WI38 (cell line): ENCODE data around the gene YDJC.
"Not testable (repeated sequence)": the region's sequence is repeated elsewhere in the genome, so short reads cannot be mapped to it uniquely, and the experiment has no call there.

Experiments used
- H3K4me3 ChIP-seq: 2 replicates; pipeline ENCODE4 v1.5.1; 2011; ENCODE audit warnings: low read depth, mild to moderate bottlenecking, control low read depth, low read length
- CTCF ChIP-seq: IDR thresholded peaks from 2 replicates; pipeline ENCODE4 v1.5.1; 2012; ENCODE audit warnings: low read depth, mild to moderate bottlenecking, control low read depth, low read length

The YDJC gene

GRCh38 chr22:21622011-21622918 lies 7.6 kb downstream of the YDJC start:
- H3K4me3 ChIP-seq, result no peak overlapping the region
- TF ChIP-seq CTCF, result no peak

GRCh38 chr22:21621025-21621424 lies 8.8 kb downstream of the YDJC start:
- no peak overlapping the region for H3K4me3 ChIP-seq
- no peak for TF ChIP-seq CTCF

- not testable (repeated sequence) for H3K4me3 ChIP-seq
Measured at GRCh38 chr22:21617337-21617736, 12.5 kb downstream of the YDJC start.

- no peak for TF ChIP-seq CTCF
- no peak overlapping the region for H3K4me3 ChIP-seq
Measured at GRCh38 chr22:21615731-21616130, 14.1 kb downstream of the YDJC start.

GRCh38 chr22:21613553-21614233 lies 16.1 kb downstream of the YDJC start:
- no peak overlapping the region for H3K4me3 ChIP-seq
- no peak for TF ChIP-seq CTCF

- no peak overlapping the region for H3K4me3 ChIP-seq
- no peak for TF ChIP-seq CTCF
Measured at GRCh38 chr22:21612858-21613257, 17.0 kb downstream of the YDJC start.

- TF ChIP-seq CTCF, result no peak
- no peak overlapping the region for H3K4me3 ChIP-seq
Measured at GRCh38 chr22:21611210-21611977, 18.4 kb downstream of the YDJC start.

- not testable (repeated sequence) for H3K4me3 ChIP-seq
Measured at GRCh38 chr22:21609556-21610157, 20.2 kb downstream of the YDJC start.
